NOMO-1 treated with DMSO at 0.1 percent for 48 hours (cell line): Measurements from ENCODE around the gene BTNL2.

Experiments
- DNase-seq: peaks from one replicate; lab custom pipeline; 2025; ENCODE audit not compliant: unreplicated experiment; lab: John Stamatoyannopoulos, UW

BTNL2 gene

DNA sequence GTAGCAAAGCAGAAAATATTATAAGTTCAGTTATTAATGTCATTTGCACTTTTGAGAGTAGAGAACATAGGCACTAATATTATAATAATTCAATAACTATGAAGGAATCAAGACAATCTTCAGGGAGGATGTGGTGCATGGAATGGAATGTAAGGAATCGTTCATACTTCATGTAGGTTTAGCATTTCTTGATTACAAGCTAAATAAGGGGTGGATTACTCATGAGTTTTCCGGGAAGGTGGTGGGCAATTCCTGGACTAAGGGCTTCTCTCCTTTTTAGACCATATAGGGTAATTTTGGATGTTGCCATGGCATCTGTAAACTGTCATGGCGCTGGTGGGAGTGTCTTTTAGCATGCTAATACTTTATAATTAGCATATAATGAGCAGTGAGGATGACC, 9.1 kb upstream of the BTNL2 start:
- DNase-seq, result no peak

DNA sequence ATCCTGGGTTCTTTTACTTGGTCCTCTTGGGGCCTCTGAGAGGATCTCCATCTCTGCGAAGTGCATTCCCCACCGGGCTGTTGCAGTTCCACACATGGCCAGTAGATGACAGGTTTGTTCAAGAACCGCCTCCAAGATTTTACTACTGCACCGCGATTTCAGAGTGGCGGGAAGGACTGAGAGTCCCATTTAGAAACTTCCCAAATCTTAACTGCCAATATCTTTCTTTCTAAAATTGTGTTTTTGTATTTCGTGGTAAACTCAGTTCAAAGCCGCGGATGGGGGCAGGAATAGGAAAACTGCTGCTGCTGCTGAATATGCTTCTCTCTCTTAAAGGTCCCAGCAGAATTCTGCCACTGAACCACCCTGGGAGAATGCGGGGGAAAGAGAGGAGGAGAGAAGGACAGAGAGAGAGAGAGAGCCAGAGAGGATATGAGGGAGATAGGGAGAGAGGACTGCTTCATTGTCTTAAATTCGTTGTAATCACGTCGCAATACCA, 8.6 kb upstream of the BTNL2 start:
- peak; percentile 64 for DNase-seq

DNA sequence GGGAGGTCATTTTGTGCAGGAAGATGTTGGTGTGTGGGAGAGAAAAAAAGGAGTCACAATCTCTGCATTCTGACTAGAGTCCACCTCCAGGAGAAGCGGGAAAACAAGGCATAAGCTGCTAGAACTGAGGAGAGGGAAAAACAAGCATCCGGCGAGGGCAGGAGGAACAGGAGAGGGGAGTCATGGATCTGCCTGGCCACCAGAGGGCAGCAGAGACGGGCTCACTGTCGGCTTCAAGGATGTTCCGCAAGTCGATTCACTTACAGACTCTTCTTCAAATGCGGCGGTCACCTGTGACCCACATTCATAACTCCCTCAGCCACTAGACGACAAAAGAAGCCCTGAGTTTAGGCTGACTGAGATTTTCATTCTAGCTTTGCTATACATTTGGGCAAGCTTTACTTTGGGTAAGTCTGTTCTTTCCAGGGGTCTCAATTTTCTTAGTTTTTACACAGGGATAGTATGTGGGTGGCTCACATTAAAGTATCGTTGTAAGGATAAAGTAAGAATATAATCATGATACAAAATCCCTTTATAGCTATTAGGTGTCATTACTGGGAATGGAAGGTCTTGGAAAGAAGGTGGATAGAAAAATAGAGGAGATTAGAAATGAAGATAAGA, 6.6 kb upstream of the BTNL2 start:
- DNase-seq, result peak; percentile 65

DNA sequence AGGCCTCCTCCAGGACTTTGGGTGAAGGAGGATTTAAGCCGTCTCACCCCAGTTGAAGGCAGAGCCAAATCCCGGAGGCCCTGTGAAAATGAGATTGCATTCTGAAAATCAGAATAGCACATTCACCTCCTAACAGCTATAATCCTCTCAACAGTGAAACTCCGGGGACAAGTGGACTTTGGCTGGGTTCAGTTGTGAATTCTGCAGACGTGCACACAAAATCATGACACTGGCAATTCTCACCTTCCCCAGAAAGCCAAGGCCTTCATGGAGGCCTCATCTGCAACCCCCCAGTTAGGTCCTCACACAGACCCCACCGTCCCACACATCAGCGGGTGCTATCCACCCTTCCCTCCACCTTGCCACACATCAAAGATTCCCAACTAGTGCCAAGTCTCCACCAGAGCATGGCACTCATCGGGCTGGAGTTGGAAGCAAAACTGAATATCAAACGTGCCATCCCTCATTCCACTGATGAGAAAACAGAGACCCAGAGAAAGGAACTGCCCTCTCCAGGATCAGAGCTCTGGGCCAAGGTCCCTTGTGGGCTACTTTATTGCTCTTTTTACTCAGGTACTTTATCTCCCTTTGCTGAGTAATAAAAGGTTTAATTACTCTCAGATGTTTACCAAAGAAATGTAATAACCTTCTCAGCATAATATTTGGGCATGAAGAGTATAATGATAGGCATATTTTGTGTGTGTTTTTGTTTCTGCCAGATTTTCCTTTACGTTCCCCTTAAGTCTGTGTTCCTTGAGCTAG, 4.8 kb upstream of the BTNL2 start:
- DNase-seq, result no peak

DNA sequence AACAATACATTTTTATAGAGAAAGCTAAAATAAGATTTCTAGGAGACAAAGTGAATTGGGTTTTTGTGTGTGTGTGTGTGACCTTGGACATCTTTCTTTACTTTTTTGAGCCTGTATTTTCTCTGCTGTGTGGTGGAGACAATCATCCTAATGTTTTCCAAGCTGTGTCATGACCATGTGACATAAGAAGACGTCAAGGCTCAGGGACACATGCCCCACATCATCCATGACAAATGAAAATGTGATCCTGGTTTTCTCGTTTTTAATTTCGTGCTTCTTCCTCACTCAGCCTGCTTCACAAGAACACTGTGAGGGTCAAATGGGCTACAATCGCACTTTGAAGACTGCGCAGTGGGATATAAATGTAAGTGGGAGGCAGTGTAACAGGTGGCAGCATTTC, 3.9 kb upstream of the BTNL2 start:
- no peak for DNase-seq

DNA sequence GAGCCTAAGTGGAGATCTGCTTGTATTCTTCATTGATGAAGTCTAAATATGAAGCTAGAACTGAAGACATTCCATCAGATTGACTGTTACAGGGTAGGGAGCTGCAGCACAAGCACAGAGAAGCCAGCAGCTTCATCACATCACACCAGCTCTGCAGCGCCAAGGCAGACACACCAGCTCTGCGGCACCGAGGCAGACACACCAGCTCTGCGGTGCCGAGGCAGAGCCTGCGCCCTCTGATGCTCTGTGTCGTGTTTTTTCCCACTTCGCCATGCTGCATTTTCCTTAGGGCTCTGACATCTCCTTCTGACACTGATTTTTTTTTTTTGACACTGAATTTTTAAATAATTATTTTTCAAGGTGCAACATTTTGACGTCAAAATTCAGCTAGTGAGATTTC, 784 bp downstream of the BTNL2 start:
- no peak for DNase-seq

DNA sequence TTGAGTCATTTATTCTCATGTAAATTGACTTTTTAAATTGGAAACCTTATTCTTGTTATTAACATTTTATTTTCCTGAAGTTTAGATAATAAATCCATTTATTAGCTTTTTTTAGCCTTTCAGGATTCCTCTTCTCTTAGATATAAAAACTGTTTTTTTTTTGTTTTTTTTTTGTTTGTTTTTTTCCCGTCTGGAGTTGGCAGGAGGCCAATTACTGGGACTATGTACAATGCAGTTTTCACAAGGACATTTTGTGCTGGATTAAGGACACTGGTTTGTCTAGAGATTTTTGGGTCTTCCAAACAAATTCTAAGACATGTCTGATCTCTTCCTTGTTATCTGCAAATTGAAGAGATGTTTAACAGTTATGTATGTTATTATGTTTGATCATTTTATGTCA, 1.3 kb downstream of the BTNL2 start:
- DNase-seq, result no peak

DNA sequence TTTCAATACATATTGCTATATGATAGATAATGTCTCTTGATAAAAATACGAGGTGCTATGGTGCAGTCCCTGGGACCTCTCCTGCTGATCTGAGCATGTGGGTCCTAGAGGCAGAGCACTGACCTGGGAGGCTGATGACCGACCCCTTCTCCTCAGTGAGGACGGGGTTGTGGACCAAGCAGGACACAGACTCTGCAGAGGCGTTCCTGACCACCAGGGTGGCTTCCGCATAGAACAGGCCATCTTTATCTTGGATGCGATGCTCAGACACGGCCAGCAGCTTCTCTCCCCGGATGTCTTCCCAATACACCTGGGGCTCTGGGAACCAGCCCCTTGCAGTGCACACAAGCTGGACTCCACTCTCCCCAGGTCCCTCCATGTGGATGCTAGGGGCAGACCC, 4.2 kb downstream of the BTNL2 start:
- no peak for DNase-seq

DNA sequence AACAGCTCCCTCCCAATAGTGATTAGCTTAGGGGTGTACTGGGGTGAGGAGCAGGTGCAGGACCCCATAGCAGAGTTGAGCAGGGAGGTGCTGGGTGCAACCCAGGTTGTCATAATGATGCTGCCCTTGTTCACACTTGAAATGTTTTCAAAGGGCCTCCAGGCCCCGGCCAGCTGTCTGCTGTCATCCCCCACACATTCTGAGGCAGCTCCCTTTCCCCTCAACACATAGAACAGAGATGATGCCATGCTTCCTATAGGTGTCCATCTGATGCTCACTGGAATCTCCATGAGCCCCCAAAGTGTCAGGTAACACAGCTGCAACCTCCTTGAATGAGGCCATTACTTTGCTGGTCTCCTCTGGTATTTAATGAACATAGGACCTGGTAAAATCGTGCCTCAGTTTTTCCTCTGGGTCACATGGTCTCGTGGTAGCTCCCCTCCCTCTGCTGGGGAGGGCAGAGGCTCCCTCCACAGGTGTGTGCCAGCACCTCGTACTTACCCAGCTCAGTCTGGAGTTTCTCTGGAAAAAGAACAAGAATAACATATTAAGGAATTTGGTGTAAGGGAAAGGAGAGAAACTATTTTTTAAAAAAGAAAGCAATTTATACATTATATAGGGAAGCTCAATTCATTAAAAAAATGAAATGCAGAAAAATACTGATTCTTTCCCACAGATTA, 5.6 kb downstream of the BTNL2 start:
- no peak for DNase-seq

DNA sequence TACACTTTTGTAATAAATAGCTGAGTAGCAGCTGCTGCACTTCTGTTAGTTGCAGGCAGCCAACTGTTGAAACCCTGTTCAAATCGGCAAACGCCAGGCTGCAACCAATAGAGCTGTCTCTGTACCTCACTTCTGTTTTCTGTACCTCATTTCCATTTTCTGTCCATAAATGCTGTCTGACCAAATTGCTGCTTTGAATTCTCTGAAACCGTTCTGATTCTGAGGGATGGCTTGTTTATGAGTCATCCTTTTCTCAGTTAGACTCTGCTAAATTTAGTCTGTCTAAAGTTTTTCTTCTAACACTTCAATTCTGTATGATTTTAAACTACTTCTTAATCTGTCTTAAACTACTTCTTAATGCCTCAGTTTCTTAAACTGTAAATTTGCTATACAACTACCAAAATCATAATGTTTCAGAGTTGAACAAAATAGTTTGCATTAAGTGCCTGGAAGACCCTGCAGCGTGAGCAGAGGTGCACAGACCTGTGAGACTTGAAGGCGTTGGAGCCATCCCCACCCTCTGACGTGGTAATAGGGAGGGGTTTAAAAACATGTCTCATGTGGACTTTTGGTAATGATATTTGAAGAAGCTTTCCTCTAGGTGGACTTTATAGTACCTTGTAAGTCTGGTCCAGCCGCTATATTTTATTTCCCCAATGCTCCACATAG, 9.6 kb downstream of the BTNL2 start:
- DNase-seq, result peak; percentile 66

DNA sequence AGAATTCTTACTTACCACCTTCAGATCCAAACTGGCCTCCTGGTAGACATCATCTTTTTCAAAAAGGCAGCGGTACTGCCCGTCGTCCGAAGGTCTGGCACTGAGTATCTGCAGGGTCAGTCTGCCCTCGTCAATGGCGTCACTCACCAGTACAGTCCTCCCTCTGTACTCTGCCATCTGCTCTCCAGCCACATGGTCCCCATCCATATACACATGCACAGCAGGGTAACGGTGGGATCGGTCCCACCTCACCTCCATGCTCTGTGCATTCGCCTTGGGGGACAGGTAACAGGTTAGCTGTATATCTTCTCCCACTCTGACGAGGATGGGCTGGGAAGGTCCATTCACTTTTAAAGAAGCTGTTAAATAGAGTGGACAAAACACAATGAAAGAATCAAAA, 11.0 kb downstream of the BTNL2 start:
- DNase-seq, result no peak

DNA sequence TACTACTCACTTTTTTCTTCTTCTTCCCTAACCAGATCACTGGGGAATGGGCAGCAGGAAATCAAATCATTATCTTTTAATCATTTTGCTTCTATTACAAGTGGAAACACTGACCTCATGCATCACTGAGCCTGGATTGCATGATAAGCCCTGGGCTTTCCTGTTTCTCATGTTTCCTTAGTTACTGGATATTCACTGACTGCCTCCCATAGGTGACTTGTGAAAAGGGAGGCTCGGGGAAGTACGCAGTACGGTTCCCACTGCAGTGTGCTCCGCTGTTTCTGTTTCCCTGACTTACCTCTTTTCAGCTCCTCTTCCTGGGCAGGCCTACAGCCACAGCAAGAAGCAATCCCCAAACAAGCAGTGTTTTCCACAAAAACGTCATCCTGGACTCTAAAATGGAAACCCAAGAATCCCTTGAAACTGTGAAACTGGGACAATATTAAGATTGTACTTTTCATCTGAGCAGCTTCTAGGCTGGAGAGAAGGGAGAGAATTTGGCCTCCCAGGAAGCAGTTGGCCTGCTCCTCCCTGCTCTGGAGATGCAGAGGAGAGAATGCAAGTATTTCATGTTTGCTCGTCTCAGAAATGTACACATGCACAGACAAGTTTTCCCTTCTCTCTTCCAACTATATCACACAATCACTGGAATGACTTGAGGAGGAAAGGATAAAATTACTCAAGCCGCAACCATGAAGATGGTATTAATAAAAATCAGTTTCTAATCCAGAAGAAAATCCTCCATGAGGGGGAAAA, 13.1 kb downstream of the BTNL2 start:
- DNase-seq, result no peak

DNA sequence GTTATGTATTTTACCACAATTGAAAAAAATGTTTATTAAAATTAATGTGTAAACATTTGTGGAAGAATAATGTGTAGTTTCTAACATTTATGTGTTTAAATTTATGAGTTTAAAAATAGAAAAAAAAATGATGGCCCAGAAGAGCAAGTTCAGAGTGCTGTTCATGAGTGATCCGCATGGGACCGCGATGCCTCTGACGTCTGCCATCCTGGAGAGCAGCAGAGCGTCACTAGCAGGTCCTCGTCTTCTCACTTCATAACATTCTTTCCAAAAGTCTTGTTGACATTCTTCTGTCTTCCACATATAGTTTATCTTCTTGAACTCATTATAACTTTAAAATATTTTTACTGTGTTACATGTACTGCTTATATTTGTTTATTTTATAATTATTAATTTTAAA, 15.5 kb downstream of the BTNL2 start:
- DNase-seq, result no peak

DNA sequence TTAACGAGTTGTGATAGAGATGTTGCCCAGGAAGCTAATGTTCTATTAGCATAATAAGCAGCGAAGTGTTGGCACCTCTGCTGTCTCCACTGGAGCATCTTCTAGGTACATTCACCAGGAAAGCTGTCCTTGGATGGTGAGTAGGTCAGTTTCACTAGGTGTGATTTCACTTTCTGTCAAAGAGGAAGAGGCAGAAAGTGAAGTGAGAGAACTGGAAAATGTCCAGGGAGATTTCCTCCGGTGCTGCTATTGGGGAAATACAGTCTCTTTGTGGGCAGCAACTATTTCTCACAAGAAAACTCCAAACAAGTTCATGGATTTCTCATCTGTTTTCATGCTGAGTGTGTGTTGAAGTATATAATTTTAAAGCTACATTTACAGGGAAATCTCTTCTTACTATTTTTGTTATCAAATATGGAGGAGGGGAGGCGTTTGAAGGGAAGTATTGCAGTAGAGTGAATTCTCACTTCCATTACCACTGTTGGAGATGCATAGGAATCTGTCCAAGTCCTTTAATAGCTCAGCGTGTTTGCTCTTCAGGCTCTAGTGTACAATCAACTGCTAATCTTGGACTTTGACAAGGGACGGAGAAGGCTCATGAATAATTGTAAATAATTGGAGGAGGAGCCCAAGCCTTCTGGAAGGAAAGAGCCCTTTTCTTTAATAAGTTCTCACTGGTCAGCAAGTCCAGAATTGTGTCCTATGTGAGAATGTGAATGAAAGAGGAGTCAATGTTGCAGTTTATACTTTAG, 19.2 kb downstream of the BTNL2 start:
- DNase-seq, result no peak

DNA sequence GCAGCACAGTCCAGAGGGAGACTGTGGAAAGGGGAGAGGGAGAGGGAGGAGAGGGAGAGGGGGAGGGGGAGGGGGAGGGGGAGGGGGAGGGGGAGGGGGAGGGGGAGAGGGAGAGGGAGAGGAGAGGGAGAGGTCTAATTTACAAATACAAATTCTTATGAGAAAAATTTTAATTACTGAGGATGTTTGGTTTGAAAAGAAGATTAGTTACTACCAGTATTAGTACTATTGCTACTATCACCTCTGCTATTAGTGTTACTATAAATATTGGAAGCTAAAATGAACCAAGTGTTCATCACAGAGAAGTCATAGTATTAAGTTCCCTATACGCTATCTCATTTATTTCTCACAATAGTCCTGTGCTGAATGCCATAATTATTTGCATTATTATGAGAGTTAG, 20.9 kb downstream of the BTNL2 start:
- DNase-seq, result no peak

DNA sequence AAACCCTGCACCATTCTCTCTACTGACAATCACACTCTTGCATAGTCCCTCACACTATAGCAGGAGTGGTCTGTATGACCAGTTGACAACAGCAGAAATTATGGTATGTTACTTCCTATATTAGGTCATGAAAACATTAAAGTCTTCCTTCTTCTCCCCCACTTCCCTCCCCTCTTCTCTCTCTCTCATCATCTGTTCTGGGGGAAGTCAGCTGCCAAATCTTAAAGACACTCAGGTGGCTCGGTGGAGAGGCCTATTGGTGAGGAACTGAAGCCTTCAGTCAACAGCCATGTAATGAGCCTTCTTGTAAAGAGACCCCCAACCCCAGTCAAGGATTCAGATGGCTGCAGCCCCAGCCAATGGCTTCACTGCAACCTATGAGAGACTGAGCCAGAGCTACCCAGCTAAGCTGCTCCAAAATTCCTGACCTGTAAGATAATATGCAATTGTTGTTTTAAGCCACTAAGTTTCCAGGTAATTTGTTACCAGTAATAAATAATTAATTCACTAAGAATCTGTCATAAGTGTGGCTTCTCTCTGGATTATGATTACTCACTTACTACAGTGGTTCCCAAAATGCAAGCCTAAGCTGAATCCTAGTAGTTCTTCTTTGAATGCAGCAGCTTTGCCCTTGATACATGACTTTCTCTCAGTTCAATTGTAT, 24.1 kb downstream of the BTNL2 start:
- peak; percentile 39 for DNase-seq

DNA sequence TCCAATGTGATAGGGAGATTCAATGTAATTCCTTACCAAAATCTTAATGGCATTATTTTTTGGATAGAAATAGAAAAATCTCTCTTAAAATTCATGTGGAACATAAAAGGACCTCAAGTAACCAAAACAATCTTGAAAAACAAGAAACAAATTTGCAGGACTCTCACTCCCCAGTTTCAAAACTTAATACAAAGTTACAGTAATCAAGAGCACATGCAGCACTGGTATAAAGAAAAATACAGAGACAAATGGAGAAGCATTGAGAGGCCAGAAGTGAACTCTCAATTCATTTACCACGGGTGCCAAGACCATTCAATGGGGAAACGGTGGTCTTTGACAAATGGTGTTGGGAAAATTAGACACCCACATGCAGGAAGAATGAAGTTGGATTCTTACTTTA, 27.4 kb downstream of the BTNL2 start:
- DNase-seq, result no peak

DNA sequence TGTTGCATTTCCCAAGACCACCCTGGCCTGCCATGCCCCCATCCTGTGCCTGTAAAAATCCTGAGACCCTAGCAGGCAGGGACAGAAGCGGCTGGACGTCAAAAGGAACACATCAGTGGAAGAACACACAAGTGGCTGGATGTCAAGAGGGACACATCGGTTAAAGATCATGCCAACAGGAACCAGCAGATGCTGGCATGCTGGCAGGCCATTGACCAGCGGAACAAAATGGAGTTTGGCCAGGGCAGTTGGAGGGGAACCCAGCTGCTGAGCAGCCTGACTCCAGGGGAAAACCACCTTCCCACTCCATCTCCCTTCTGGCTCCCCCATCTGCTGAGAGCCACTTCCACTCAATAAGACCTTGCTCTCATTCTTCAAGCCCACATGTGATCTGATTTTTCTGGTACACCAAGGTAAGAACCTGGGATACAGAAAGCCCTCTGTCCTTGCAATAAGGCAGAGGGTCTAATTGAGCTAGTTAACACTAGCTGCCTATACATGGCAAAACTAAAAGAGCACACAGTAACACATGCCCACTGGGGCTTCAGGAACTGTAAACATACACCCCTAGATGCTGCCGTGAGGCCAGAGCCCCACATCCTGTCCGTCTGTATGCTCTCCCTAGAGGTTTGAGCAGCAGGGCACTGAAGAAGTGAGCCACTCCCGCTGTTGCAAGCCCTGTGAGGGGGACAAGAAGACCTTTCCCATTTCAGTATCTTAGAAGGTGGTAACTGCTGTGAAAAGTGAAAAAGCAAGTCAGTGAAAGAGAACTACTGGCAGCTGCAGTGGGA, 31.0 kb downstream of the BTNL2 start:
- no peak for DNase-seq

DNA sequence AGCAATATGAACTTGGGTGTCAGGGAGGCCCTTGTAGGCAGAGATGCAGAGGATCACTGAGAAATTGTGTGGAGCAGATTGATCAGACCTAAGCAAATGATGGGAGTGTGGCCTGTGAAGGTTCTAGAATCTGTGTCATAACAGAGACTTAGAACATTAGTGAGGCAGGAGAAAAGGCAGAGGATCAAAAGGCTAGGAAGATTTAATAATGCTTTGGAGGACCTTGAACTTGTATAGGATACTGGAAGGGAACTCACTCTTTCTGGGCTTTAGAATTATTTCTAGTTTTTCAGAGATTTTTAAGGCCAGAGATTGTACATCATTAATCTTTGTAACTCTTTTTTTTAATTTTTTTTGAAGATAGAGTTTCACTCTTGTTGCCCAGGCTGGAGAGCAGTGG, 35.2 kb downstream of the BTNL2 start, which contains the start of gene TSBP1:
TSBP1 (minus strand) TSS at position 101 of the 400 bp plus-strand sequence. CDS start 197 bp downstream, outside the sequence.
- DNase-seq, result no peak
